ENCODE data around the gene DCST2.
"Not testable (repeated sequence)": the region's sequence is repeated elsewhere in the genome, so short reads cannot be mapped to it uniquely, and the experiment has no call there.

The DCST2 gene

DNA sequence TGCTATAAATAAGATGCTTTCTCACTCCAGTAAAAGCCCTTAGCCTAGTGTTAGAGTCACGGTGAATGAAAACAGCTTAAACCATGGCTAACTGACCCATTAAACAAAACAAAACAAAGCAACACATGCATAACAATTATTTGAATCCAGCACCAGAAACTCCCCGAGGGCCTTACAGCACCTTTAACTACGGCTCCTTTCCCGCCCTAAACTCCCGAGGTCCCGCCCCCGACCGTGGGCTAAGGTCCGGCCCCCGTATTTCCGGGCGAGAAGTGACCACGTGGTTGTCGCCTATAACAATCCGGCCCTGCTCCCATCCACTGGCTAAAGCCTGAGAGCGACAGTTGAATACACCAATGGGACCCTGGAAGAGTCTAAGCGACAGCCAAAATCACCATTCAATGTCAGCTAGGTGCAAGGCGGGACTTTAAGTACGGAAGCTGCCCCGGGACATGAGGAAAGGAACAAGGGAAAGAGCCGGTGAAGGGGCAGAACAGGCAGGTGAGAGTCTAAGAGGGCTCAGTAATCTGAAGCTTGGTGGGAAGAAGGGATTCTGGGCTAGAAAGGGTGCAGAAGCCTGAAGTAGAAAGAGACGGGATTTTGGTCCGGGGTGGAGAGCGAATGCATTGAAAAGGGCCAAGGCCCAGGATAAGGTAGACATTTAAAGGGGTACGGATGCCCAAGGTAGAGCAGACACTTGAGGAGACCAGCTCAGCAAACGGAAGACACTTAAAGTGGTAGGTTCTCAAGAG lies 50.5 kb downstream of the DCST2 start, which contains the start of gene FLAD1:
Gene FLAD1 (plus strand): TSS at position 448 of the 752 bp plus-strand sequence. CDS start 351 bp downstream, outside the sequence.
- peak; percentile 94 to 95 (median 94) for DNase-seq (ENCODE audit: low read depth in 2 of 3, low spot score in 1 of 3)

- no peak for DNase-seq (ENCODE audit: low read depth in 2 of 3, low spot score in 1 of 3)
Measured at GRCh38 chr1:154982341-154982740, 51.2 kb downstream of the DCST2 start.

DNA sequence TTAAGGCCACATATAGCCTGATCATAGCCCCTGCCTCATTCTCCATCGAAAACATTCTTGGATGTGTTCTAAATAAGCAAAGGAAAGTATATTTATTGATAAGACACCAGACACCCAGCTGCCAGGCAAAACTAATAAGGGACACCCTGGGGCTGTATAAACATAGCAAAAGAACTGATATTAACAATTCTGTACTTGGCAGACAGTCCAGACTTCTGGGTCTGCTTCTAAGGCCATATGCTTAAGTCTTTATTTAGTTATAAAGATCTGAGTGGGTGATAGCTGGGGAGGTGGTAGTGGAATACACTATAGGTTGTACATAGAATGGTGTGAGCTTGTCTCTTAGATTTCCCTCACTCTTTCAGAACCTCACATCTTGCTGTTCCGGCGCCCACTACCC lies 55.2 kb downstream of the DCST2 start:
- no peak for DNase-seq (ENCODE audit: low read depth in 2 of 3, low spot score in 1 of 3)

DNA sequence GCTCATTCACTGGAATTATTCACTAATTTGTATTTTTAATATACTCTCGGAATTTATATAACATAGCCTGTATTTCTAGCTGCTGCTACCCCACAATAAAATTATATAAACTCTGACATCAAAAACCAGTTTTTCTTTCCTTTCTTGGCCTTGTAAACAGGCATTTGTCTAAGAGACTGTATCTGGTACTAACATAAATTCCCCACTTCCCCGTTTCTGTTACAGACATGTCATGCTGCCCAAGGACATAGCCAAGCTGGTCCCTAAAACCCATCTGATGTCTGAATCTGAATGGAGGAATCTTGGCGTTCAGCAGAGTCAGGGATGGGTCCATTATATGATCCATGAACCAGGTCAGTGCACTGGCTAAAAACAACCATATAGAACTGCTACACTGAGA lies 55.8 kb downstream of the DCST2 start:
- not testable (repeated sequence) for DNase-seq (ENCODE audit: low read depth in 2 of 3, low spot score in 1 of 3)

DNA sequence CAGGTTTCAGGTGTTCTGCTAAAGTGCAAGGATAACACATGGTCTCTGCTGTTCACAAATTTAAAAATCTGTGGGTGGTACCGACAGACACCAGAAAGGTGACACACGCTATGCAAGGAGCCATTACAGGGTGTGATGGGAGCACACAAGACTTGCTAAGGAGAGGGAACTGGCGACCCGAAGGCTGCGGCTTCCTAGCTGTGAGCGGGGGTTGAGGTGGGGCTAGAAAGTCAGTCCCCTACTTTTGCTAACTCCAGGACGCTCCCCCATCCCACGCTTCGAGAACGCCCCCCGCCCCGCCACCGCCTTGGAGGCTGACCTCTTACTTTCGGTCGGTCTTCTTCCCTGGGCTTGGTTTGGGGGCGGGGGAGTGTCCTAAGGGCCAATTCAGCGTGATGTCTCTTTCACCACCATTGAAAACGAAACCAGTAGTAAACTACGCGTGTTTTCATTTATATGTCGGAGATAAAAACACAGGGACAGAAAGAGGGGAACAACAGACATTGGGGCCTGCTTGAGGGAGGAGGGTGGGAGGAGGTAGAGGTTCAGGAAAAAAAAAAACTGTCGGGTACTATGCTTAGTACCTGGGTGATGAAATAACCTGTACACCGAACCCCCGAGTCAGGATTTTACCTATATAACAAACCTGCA lies 58.0 kb downstream of the DCST2 start:
- no peak for DNase-seq (ENCODE audit: low read depth in 2 of 3, low spot score in 1 of 3)

DNA sequence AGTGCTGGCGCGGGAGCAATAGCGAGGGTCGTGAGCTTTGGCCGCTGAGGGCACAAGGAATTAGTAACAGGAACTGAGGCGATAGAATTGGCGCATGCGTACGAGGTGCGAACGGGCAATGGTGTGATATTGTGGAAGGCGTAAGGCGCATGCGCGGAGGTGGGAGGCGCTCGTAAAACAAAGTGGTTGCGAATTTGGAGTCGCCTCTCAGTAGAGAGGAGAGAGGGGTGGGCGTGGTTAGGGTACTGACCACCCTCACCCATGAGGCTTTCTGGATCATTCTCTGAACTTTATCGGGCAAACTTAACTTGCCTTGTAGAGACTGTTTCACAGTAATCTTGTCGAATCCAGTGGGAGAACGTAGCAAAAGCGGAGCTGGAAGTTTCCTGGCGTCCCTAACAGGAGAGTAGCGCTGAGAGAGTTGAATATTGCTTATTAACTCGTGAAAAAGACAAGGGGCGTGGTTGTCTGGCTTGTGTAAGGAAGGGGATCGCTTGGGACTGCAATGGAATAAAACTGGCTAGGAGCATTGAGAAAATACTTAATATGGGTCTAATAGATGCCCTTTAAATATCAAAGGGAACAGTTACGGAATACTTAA lies 58.7 kb downstream of the DCST2 start:
- DNase-seq (ENCODE audit: low read depth in 2 of 3, low spot score in 1 of 3), result peak; percentile 90 to 93 (median 91)

- peak; percentile 87 to 95 (median 93) for DNase-seq (ENCODE audit: low read depth in 2 of 3, low spot score in 1 of 3)
Measured at GRCh38 chr1:154974102-154974807, 59.3 kb downstream of the DCST2 start, which contains the start of gene CKS1B. CKS1B (plus strand) TSS chr1:154974681; CDS start chr1:154974746, 65 bp downstream.

DNA sequence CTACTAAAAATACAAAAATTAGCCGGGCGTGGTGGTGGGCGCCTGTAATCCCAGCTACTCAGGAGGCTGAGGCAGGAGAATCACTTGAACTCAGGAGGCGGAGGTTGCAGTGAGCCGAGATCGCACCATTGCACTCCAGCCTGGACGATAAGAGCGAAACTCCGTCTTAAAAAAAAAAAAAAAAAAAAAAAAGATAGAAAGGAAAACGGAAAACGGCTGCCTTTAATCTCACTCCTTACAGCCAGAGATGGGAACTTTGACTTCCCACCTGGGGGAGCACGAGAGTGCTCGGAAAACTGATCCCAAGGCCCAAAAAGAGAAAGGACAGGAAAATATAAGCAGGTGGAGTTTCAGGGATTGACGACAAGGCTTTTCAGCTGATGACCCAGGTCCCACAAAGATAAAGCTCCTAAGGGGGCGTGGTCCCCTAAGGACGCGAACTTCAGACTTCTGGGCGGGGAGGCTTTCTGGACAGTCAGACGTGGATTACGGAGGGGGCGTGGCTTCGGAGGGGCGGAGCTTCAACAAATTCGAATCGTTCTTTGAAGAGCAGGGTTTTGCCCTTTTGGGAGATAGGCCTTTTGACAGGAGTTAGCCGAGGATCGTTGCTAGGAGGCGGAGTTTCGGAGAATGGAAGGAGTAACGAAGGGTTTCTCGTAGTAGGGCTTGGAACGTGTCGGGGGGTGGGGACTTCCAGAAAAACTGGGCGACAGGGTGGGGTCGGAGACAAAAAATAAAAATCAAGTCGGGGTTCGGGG lies 60.1 kb downstream of the DCST2 start:
- DNase-seq (ENCODE audit: low read depth in 2 of 3, low spot score in 1 of 3), result peak; percentile 95 to 98 (median 95)

DNA sequence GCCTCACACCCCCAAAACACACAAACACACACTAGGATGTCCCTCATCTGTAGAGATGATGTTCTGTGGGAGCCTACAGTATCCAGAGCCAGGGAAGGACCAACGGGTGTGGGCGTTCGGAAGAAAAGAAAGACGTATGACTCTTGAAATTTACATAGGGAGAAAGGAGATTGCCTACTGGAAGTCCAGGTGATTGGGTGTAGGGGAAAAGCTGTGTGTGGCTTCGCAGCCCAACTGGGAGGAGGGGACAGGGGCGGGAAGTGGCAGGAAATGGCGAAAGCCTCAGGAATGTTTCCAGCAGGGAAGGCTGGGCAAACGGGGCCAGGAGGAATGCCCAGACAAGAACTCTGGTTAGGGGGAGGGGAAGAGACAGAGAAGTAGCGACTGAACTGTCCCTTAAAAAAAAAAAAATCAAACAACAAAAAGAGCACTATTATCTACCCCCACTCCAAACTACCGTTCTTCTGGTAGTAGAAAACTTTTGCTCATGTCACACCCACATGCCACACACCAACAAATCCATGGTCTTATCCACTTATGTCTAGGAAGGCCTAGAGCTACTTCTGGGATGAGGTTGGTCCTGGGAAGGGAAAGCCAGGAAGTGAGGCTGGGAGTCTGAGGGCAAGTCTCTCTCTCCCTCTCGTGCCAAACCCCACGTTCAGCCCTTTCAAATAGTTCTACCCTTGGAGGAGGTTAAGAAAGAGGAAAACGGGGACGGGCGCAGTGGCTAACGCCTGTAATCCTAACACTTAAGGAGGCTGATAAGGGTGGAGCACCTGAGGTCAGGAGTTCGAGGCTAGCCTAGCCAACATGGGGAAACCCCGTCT lies 60.9 kb downstream of the DCST2 start:
- DNase-seq (ENCODE audit: low read depth in 2 of 3, low spot score in 1 of 3), result no peak

DNA sequence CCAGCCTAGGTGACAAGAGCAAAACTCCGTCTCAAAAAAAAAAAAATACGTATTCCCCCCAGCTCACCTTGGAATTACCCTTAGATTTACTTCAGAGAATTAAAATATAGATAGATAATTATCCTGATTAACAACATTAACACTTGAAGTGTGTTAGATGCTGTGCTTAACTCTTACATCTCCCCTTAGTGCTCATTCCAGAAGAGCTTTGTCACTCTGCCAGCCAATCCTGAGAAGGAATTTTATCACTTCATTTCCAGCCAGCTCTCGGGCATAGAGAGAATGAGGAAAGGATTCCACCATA lies 61.4 kb downstream of the DCST2 start:
- DNase-seq (ENCODE audit: low read depth in 2 of 3, low spot score in 1 of 3), result no peak

GRCh38 chr1:154971341-154971998 lies 62.1 kb downstream of the DCST2 start:
- DNase-seq (ENCODE audit: low read depth in 2 of 3, low spot score in 1 of 3), result no peak

GRCh38 chr1:154970631-154971340 lies 62.8 kb downstream of the DCST2 start, which contains the start of gene SHC1:
SHC1 (minus strand) TSS chr1:154970747; CDS start chr1:154970526, 221 bp downstream.
- DNase-seq (ENCODE audit: low read depth in 2 of 3, low spot score in 1 of 3), result no peak

GRCh38 chr1:154969860-154970452 lies 63.6 kb downstream of the DCST2 start:
- DNase-seq (ENCODE audit: low read depth in 2 of 3, low spot score in 1 of 3), result no peak

DNA sequence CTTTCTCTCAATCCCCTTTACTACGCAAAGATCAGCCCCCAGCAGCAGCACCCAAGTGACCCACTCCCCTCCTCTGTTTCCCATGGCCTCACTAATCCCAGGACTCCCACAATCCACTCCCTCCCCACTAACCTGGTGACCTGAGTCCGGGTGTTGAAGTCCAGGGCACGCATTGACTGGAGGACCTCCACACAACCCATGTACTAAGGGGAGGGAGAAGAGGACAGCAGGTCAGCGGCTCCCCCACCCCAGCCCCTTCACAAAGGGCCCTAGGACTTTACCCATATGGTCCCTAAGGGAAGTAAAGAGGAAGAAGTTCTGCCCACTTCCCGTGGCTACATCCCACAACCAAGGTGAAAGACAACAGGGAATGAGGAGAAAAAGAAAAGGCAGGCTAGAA lies 64.3 kb downstream of the DCST2 start:
- DNase-seq (ENCODE audit: low read depth in 2 of 3, low spot score in 1 of 3), result no peak

GRCh38 chr1:154968731-154969130 lies 64.8 kb downstream of the DCST2 start:
- no peak for DNase-seq (ENCODE audit: low read depth in 2 of 3, low spot score in 1 of 3)
